Measurements from ENCODE around the gene PCDHGA4. TPM values are rescaled to one million over a fixed set of nuclear protein-coding genes. Genes with fewer than 3 reads are reported as not detected.

PCDHGA4 gene
- total and polyA plus RNA-seq, 2 of the 8 experiments (the other 6 are each of a cell fraction or from before 2014, with no cell fraction given) = 1.4 to 1.9 TPM

GRCh38 chr5:141343242-141343952 is 11.4 kb upstream of the PCDHGA4 start, which contains the start of gene PCDHGA3:
PCDHGA3 (plus strand) TSS chr5:141343829; CDS start chr5:141344034, 205 bp downstream.
- Histone ChIP-seq H2BK12ac (ENCODE audit: low read depth, low read length) (no peak within 1 kb of the TSS), H3K23me2 (ENCODE audit: low read depth, low read length) (no peaks in the 10 kb centered on the region), H3K23ac (ENCODE audit: insufficient read length) (no peak within 1 kb of the TSS), H2AFZ (ENCODE audit: low read length) (peak within 1 kb of the TSS; percentile 11; the same call in 1 of the 2 replicates), H4K91ac (replicated peaks; ENCODE audit: insufficient read length, low read length) (no peak within 1 kb of the TSS), H2BK20ac (ENCODE audit: low read length) (no peak within 1 kb of the TSS), H3K56ac (replicated peaks; ENCODE audit: insufficient read length, low read depth, low read length) (no peak within 1 kb of the TSS), H3K4me1 (replicated peaks in 1 of 4; ENCODE audit: control insufficient read depth in 3 of 4, insufficient read depth in 4 of 4, low read length in 3 of 4) (no peaks in the 10 kb centered on the region), H3K18ac (ENCODE audit: extremely low read depth, low read length) (no peak within 1 kb of the TSS), H2BK5ac (ENCODE audit: low read depth, low read length) (no peak within 1 kb of the TSS), H3K4ac (replicated peaks; ENCODE audit: insufficient read length, low read depth, low read length) (no peak within 1 kb of the TSS), H3K9ac (replicated peaks in 1 of 4; ENCODE audit: extremely low read depth in 1 of 4, low read depth in 3 of 4, low read length in 3 of 4) (no peak within 1 kb of the TSS), H2BK120ac (replicated peaks; ENCODE audit: low read depth, low read length) (no peak within 1 kb of the TSS), H3K27ac (ENCODE audit: low read depth, low read length) (no peak within 1 kb of the TSS), H3K27me3 (replicated peaks in 1 of 4; ENCODE audit: control insufficient read depth in 3 of 4, extremely low read depth in 1 of 4, insufficient read depth in 3 of 4, low read length in 3 of 4) (no peaks in the 10 kb centered on the region), H3K9me3 (ENCODE audit: insufficient read depth in 2 of 2, low read depth in 1 of 2, low read length in 1 of 2) (peaks cover 33 to 46% of the 10 kb centered on the region in 2 experiments; a peak in 3 of 4 replicates), H3K79me2 (ENCODE audit: control insufficient read depth in 1 of 2, insufficient read depth in 2 of 2, low read length in 2 of 2) (no peaks in the 10 kb centered on the region), H4K8ac (ENCODE audit: extremely low read depth, insufficient read depth, low read length) (no peak within 1 kb of the TSS; the same call in 1 of the 2 replicates), H4K5ac (ENCODE audit: insufficient read length, low read depth, low read length) (no peak within 1 kb of the TSS), H3K36me3 (ENCODE audit: control insufficient read depth in 2 of 4, insufficient read depth in 4 of 4, low read length in 3 of 4) (no peaks in the 10 kb centered on the region), H4K20me1 (replicated peaks in 1 of 2; ENCODE audit: control insufficient read depth in 1 of 2, insufficient read depth in 2 of 2, low read length in 2 of 2) (no peaks in the 10 kb centered on the region), H3K4me2 (ENCODE audit: insufficient read depth in 1 of 2, low read depth in 2 of 2, low read length in 2 of 2) (no peak within 1 kb of the TSS), H2BK15ac (ENCODE audit: low read length) (no peak within 1 kb of the TSS), H3K79me1 (ENCODE audit: low read depth, low read length) (no peaks in the 10 kb centered on the region), H2AK5ac (ENCODE audit: low read depth, low read length) (no peak within 1 kb of the TSS), H3K4me3 (ENCODE audit: extremely low read depth in 1 of 4, insufficient read depth in 2 of 4, low read depth in 3 of 4, low read length in 4 of 4) (no peak within 1 kb of the TSS; a peak in 1 of 8 replicates), H3K14ac (ENCODE audit: insufficient read length) (no peak within 1 kb of the TSS)
- TF ChIP-seq CTCF (IDR thresholded peaks at IDR 0.05; ENCODE audit: control extremely low read depth in 1 of 3, insufficient read depth in 1 of 3, low read depth in 1 of 3, low read length in 3 of 3) (peak in 2 of 3 experiments; percentile 64 to 68; a peak in 3 of 4 replicates), ATF2 (IDR thresholded peaks at IDR 0.05; ENCODE audit: low read length) (no peak), YY1 (IDR thresholded peaks at IDR 0.05; ENCODE audit: low read depth, low read length) (peak; percentile 83), ASH2L (IDR thresholded peaks at IDR 0.05; ENCODE audit: low read length) (no peak), RAD21 (IDR thresholded peaks at IDR 0.05 in 1 of 2, conservative IDR thresholded peaks at IDR 0.05 in 1 of 2; ENCODE audit: low read depth in 2 of 2, low read length in 2 of 2) (peak; percentile 54 to 65), TAF7 (optimal IDR thresholded peaks at IDR 0.05; ENCODE audit: borderline replicate concordance, low read depth, low read length) (no peak), POLR2AphosphoS5 (IDR thresholded peaks at IDR 0.05; ENCODE audit: low read depth, low read length) (no peak)
- DNase-seq (ENCODE audit: low read depth in 1 of 2, low spot score in 2 of 2) (no peak), FAIRE-seq (peak; percentile 76)
- WGBS, 2 experiments (ENCODE audit: extremely low coverage in 1 of 2, insufficient coverage in 1 of 2, insufficient read length in 1 of 2, insufficient replicate concordance in 2 of 2, low coverage in 1 of 2, low lambda C conversion rate in 2 of 2, missing lambda C conversion rate in 1 of 2) = 72% methylated on average over 9 of the region's 9 CpGs; no CpG with 5 or more reads in 1 of the 2 experiments
- ChIA-PET CTCF (ENCODE audit: partially characterized antibody) (interaction anchor here (0.7 to 4.8 kb wide), 52 partner anchors 8 to 224 kb away, joined by 3 to 21 read pairs (median 4); partner anchors contain the start of genes PCDHB10, PCDHB14, PCDHB15 and PCDHB4), POLR2A (ENCODE audit: partially characterized antibody) (interaction anchor here (1.0 kb wide), 1 partner anchor 170 kb away, joined by 3 read pairs; no protein-coding TSS in a partner anchor)

Data from H1 (cell line).